OCI-LY3 (cell line): ENCODE results near the gene MTFR2.

Source experiments
- CTCF ChIP-seq: fragments of 200-600, 300-600 bp; sonication (generic); IDR thresholded peaks from 2 replicates; pipeline ENCODE4 v1.5.1; 2014; ENCODE audit warnings: antibody characterized with exemption, low read length, low read depth
- EZH2phosphoT487 ChIP-seq: fragments of 200-600 bp; shearing (Covaris generic); IDR thresholded peaks from 2 replicates; pipeline ENCODE4 v1.6.1; 2018; ENCODE audit warnings: antibody characterized with exemption, mixed run types, low read depth

GRCh38 chr6:136249336-136249735 lies 775 bp downstream of the MTFR2 start:
- TF ChIP-seq EZH2phosphoT487 (no peak), CTCF (no peak)
